GM21526 (cell line): ENCODE measurements around the gene SPOUT1.

Source experiments
- ATAC-seq: cut with Tn5 transposase; IDR thresholded peaks from one replicate; pipeline ENCODE4 v1.9.1; 2021; ENCODE audit warnings: moderate library complexity; ENCODE audit not compliant: unreplicated experiment, low FRiP score

Gene SPOUT1

DNA sequence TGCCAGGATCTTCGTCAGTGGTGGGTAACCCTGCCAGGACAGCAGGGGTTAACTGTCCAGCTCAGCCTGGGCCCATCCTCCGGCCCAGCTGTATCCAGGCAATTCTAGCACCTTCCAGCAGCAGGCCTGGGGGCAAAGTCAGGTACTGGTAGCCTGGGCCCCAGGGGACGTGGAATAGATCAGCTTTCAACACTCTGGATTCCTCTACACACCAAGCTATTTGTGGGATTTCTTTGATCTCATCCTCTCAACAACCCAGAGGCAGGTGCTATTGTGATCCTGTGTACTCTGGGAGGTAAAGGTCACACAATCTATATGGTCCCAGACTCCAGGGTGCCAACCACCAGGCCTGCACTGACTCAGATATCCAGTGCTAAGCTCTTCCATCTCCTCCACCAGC, 8.7 kb upstream of the SPOUT1 start:
- ATAC-seq = no peak

DNA sequence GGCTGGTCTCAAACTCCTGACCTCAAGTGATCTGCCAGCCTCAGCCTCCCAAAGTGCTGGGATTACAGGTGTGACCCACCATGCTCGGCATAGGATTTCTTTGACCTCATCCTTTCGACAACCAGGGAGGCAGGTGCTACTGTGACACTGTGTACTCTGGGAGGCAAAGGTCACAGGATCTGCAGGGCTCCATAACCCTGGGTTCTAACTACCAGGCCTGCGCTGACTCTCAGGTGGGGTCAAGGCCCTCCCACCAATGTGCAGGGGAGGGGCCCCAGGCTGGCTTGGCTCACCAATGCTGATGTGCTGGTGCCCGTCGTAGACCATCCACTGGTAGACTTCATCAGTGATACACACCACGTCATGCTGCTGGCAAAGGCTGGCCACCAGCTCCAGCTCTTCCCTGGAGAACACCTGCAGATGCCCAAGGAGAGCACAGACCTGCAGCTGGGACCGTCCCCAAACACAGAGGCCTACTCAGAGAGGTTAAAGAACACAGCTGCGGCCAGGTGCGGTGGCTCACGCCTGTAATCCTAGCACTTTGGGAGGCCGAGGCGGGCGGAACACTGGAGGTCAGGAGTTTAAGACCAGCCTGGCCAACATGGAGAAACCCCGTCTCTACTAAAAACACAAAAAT, 7.0 kb upstream of the SPOUT1 start:
- no peak for ATAC-seq

DNA sequence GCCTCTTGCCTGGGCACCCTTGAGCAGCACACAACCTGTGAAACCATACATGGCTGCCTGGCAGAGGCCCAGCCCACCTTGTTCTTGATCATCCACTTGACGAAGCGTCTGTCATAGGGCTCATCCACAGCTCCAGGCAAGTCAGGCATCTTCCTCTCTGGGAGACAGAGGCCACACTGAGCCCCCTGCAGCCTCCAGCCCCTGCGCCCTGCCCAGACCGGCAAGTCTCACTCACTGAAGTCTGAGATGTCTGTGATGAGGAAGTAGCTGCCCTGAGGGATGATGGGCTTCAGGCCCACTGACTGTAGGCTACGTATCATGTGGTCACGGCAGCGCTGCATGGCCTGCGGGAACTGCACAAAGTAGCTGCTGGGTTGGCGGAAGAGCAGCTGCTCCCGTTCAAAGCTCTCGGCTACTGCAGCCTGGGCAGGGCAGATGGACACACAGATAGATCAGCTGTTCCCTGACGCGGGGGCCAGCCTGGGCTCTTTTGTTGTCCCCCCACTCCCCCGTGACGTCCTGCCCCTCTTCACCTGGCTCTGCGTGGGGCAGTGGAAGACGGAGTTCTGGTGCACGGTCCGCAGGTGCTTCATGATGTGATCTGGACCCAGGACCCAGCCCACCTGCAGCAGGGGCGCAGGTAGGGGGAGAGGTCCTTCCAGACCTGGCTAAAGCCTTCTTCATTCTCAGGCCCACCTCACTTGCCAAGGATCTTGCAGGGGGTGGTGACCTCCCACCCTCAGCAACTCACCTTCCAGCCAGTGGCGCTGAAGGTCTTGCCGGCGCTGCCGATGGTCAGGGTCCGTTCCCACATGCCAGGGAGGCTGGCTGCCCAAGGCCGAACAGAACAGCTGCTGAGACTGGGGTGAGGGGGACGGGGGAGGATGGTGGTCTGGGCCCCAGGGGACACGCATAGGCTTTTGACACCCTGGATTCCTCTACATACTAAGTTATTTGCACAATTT, 5.9 kb upstream of the SPOUT1 start:
- ATAC-seq = no peak

DNA sequence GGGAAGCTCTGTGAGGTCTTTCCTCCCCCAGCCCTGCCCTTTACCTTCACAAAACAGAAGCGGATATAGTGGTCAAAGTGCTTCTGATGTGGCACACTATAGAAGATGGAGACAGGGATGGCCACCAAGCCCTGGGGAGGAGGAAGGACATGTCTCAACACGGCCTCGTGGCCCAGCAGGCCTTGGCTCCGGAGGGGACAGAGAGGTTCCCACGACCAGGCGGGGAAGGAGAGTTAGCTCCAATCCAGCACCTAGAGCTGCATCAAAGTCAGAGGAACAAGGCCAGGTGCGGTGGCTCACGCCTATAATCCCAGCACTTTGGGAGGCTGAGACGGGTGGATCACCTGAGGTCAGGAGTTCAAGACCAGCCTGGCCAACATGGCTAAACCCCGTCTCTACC, 4.1 kb upstream of the SPOUT1 start:
- ATAC-seq = no peak

DNA sequence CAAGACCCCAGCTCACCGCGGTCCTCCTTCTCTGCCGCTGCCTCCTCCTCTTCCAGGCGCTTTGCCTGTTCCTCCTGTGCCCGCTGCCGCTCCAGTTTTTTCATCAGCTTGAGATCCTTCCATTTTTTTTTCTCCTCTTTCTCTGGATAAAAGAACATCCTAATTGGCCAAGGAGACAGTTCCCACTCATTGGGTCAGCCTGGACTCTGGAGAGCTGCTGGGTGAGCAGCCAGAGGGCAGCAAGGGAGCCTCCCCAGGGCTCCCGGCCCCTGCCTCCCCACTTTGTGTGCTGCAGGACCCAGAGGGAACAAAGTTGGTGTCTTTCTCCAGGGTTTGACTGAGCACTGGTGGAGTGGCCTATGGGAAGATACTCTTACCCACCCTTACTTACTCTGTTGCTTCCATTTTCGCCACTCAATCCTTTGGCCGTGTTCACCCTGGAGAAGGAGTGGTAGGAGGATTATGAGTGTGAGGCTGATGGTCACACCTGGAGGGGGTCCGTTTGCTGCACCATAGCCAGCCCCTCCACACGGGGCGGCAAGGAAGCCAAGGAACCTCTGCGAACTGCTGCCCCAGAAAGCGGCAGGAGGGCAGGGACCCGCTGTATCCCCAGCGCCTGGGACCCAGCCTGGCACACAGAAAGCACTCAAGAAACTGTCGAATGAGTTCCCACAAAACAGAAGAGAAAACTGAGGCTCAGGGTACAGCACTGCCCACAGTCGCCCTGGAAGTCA, 708 bp downstream of the SPOUT1 start:
- ATAC-seq = peak; percentile 4

DNA sequence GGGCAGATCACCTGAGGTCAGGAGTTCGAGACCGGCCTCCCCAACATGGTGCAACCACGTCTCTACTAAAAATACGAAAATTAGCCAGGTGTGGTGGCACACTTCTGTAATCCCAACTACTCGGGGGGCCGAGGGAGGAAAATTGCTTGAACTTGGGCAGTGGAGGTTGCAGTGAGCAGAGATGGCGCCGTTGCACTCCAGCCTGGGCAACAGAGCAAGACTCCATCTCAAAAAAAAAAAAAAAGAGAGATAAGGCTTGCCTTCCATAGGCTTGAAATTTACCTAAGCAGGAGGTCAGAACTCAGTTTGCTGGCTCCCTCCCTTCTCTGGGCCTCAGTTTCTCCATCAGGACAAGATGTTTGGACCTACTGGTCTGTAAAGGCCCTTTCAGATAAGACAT, 1.3 kb downstream of the SPOUT1 start:
- ATAC-seq = no peak

DNA sequence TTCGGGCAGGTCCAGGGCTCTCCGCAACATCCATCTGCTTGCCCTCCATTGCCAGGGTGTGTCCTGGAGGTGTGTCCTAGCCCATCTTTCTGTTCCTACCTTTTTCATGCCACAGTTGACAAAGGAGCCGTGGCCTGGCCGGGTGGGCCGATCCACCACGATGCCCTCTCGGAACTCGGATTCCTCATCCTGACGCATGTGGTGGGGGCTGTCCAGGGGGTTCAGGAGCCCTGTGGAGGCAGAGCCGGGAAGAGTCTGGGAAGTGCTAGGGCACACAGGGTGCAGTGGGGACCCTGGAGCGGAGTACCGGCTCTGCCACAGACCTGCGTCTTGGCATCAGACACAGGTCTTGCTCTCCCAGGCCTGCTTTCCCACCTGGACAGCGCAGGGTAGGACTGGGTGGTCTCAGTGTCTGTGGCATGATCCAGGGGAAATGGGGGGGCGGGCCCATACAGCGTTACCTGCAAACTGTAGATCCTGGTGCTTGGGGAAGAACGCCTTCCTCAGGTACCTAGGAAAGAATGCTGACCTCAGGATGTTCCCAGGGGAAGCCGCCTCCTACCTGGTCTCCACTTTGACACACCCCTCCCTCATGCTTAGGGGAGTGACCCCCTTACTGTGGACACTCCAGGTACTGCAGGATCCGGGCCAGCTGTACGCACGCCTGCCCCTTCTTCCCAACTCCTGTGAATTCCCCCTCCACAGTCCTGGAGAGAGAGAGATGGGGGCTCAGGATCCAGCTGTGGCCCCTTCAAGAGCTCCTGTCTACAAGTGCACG, 3.5 kb downstream of the SPOUT1 start:
- no peak for ATAC-seq

DNA sequence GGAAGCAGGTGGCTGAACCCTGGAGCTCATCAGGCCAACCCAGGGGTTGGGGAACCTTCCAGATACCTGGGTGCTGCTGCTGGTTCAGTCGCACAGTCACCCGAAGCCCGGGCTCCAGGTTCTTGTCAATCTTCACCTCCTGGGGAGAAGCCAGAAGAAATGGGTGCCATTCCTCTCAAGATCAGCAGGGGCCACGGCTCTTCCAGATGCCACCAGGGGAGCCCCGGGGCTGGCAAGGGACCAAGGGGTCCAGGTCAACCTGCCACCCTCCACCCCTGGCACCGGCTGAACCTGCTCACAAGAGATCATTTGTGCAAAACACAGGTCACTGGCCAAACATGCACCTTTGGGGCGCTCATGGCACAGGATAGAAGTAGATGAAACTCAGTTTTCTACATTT, 4.7 kb downstream of the SPOUT1 start:
- no peak for ATAC-seq

DNA sequence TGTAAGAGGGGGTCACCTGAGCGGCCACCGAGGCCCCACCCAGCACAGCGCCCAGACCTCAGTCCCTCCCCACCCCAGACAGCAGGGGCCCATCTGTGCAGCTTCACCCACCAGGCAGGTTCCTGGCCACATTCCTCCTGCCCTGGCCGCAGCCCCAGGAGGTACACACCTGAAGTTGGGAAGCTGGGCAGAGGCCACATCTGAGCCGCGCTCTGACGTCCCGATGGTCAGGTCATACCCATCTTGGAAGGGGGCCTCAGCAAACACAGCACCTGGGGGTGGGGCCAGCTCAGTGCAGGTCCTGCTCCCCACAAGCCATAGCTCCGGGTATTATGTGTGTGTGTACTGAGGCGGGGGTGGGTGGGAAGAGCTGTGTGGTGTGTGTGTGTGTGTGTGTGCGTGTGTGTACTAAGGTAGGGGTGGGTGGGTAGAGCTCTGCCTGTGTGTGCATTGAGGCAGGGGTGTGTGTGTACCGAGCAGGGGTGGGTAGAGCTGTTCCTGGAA, 5.6 kb downstream of the SPOUT1 start:
- ATAC-seq = no peak

DNA sequence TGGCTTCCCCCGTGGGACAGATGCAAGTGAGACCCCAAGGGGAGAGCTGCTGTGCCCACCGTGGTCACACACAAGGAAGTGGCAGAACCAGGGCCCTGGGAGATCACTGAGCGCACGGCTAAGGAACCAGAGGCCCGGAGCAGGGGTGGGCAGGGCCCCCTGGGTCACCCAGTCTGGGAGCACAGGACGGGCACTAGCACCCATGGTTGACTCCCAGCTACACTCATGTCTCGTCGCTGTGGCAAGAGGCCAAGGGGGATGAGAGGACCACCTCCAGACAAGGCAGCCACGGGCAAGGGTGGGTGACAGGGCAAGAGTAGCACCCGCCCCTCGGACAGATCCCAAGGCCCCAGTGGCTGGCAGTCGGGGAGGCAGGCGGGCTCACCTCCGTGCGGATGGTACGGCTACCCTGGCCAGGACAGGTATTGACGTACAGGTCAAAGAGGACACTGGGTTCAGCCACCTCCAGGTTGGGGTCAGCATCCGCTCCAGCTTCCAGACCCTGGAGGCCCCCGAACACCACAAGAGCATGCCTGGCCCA, 6.2 kb downstream of the SPOUT1 start:
- ATAC-seq = no peak

DNA sequence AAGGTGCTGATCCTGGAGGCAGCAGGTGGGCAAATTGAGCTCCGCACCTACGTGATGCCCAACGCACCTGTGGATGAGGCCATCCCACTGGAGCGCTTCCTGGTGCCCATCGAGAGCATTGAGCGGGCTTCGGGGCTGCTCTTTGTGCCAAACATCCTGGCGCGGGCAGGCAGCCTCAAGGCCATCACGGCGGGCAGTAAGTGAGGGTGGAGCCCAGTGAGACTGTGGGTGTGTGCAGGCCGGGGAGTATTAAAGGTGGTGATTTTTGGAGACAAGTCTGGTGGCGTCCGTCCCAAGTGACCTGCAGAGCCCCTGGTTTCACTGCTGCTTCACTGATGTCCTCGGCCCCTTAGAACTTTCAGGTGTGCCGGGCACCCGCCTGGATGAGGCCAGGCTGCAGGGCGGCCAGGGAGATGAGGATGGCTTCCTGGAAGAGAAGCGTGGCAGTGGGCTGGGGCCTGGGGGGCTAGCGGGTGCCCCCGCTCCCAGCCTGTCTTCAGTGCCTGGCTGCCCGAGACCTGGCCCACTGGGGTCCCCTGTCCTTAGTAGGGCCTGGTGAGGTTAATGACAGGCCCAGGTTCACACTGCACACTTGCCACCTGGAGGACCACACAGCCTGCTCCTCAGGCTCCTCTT, 7.1 kb downstream of the SPOUT1 start:
- ATAC-seq = no peak

DNA sequence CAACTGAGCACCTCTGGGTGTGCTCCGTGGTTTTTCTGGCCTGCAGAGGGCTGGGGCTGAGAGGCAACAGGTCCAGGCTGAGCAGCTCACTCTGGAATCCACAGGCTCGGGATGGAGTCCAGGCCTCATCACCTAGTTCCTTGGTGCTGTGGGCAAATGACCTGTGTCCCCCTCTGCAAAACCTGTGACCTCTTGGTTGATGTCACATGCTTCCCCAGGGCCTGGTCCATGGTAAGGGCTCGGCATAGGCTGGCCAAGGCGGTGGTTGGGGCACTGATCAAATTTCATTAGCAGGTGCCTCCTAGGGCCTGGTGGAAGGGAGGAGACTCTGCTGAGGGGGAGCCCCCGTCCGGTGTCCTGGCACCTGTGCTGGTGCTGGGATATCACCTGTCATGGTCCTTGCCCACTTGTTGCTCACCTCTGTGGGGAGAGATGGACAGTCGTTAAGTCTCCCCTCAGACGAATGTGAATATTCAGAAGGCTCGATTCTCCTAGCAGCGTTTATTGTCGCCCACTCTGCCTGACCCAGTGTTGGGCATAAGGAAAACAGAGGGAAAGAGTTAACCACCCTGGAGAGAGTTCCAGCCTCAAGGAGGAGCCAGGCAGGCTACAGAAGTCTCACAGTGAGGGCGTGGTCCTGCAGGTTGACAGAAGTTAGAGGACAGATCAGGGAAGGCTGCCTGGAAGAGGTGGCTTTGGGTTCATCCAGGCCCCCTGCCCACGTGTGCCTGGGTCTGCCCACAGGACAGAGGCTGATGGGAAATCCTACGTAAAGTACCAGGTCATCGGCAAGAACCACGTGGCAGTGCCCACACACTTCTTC, 7.8 kb downstream of the SPOUT1 start:
- no peak for ATAC-seq

DNA sequence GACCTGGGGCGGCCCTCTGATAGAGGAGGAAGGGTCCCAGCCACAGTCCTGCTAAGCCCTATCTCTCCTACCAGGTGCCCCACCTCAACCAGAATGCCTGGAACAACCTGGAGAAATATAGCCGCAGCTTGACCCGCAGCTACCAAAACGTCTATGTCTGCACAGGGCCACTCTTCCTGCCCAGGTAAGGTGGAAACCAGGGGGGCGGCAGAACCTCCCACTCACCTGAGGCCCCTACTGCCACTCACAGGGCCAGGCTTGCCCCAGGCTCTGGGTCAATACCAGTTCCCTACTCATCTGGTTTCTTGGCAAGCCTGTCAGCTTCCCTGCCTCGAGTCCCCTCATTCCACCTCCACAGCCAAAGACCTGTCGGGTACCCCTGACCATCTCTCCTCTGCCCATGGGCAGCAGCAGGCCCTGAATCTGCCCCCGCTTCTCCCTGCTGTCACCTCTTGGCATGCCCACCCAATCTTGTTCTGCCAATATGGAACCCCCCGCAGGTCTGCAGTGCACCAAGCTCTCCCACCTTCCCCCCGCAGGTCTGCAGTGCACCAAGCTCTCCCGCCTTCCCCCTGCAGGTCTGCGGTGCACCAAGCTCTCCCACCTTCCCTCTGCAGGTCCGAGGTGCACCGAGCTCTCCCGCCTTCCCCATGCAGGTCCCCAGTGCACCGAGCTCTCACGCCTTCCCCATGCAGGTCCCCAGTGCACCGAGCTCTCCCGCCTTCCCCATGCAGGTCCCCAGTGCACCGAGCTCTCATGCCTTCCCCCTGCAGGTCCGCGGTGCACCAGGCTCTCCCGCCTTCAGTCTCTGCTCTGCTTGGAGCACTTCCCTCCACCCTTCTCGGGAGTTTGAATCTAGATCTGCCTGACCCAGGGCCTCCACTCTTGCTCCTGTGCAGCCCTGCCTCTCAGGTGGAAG, 8.7 kb downstream of the SPOUT1 start:
- no peak for ATAC-seq

DNA sequence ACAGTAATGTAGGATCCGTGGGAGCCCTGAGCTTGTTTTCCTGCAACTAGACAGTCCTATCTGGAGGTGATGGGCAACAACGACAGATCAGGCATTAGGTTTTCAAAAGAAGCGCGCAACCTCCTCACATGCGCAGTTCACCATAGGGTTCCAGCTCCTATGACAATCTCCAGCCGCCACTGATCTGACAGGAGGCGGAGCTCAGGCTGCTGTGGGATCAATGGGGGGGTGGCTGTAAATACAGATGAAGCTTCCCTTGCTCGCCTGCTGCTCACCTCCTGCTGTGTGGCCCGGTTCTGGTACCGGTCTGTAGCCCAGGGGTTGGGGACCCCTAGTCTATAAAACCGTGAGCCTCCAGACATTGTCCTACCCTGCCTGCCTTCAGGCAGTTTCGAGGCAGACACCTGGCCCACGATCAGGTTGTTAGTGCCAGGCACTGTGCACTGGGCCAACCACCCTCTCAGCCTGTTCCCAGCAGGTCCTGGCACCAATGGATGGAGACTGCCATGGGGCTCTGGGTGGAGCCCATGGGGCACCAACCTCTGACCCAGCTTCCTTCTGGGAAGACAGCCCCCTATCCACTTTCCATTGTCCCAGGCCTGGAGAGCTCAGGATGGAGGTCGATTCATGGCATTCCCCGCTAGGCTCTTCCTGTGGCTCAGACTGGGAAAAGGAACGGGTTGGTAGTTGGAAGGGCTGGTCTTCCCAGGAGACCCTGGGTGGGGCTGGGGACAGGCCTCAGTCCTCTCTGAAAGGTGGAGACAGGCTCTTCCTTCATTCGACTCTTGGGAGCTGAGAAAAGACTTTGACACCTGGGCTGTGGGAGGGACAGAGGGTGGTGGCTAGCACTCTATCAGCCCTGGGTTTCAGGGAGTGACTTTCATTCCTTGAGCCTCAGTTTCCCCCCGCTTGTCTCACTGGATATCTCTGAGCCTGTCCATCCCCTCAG, 9.6 kb downstream of the SPOUT1 start:
- no peak for ATAC-seq

DNA sequence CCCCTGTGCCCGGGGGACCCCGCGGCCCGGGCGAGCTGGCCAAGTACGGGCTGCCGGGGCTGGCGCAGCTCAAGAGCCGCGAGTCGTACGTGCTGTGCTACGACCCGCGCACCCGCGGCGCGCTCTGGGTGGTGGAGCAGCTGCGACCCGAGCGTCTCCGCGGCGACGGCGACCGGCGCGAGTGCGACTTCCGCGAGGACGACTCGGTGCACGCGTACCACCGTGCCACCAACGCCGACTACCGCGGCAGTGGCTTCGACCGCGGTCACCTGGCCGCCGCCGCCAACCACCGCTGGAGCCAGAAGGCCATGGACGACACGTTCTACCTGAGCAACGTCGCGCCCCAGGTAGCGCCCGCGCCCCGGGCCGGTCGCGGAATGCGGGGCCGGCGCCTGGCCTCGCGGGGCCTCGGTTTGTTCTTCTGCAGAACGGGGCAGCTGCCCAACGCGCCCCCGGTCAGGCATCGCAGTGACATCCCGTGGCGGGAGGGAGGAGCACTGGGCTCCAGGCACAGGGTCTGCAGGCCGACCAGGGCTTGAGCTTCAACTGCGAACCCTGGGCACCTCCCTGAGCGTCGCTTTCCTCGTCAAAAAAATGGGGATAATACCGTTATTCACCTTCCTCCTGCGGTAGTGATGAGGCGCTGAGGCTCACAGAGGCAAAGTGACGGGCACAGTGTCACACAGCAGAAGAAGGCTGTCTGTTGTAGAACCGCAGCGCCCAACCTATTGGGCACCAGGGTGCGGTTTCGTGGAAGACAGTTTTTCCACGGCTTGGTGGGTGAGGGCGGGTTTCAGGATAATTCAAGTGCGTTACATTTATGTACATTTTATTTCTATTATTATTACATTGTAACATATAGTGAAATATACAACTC, 10.5 kb downstream of the SPOUT1 start:
- peak; percentile 30 for ATAC-seq
